Neural progenitor cell (in vitro differentiated cells): ENCODE measurements around the gene TRIM28. TPM values are rescaled to one million over a fixed set of nuclear protein-coding genes. Genes with fewer than 3 reads are reported as not detected.

Experiments
- DNase-seq: peaks from one replicate; pipeline ENCODE4 v3.0.0-alpha.2; 2016; ENCODE audit warnings: low spot score
- H2AFZ ChIP-seq: fragments of 200-600 bp; sonication (generic); replicated peaks from 2 replicates; pipeline ENCODE4 v1.6.1; 2016; ENCODE audit warnings: antibody characterized with exemption
- H3F3A ChIP-seq: fragments of 200-600 bp; sonication (generic); 2 replicates; pipeline ENCODE4 v1.6.1; 2016; ENCODE audit warnings: antibody characterized with exemption, low read depth
- H3K27ac ChIP-seq: fragments of 200-600 bp; sonication (generic); 2 replicates; pipeline ENCODE4 v1.5.1; 2016; ENCODE audit warnings: mild to moderate bottlenecking
- H3K27me3 ChIP-seq: fragments of 200-600 bp; sonication (generic); 2 replicates; pipeline ENCODE4 v1.6.1; 2016; ENCODE audit warnings: mild to moderate bottlenecking, moderate library complexity
- H3K36me3 ChIP-seq: fragments of 200-600 bp; sonication (generic); 2 replicates; pipeline ENCODE4 v1.5.1; 2016
- H3K4me1 ChIP-seq: fragments of 200-600 bp; sonication (generic); 2 replicates; pipeline ENCODE4 v1.6.1; 2016; ENCODE audit warnings: mixed run types
- H3K4me2 ChIP-seq: fragments of 200-600 bp; sonication (generic); 2 replicates; pipeline ENCODE4 v1.6.1; 2016
- H3K4me3 ChIP-seq: fragments of 200-600 bp; sonication (generic); 2 replicates; pipeline ENCODE4 v1.5.1; 2016
- H3K79me2 ChIP-seq: fragments of 200-600 bp; sonication (generic); 2 replicates; pipeline ENCODE4 v1.6.1; 2016; ENCODE audit warnings: low read depth
- H3K9ac ChIP-seq: fragments of 200-600 bp; sonication (generic); 2 replicates; pipeline ENCODE4 v1.6.1; 2016
- H3K9me3 ChIP-seq: fragments of 200-600 bp; sonication (generic); 2 replicates; pipeline ENCODE4 v1.5.1; 2016; ENCODE audit warnings: low read depth
- H4K20me1 ChIP-seq: fragments of 200-600 bp; sonication (generic); 2 replicates; pipeline ENCODE4 v1.6.1; 2016; ENCODE audit warnings: low read depth
- H3K27ac Mint-ChIP-seq: 3 replicates; pipeline ENCODE4 v1.8.0; 2021; ENCODE audit warnings: mixed read lengths
- H3K27me3 Mint-ChIP-seq: 2 replicates; pipeline ENCODE4 v1.8.0; 2022; ENCODE audit warnings: low read depth, mild to moderate bottlenecking, inconsistent platforms, moderate library complexity, mixed read lengths; ENCODE audit not compliant: insufficient read depth
- H3K36me3 Mint-ChIP-seq: 3 replicates; pipeline ENCODE4 v1.8.0; 2021; ENCODE audit warnings: mixed read lengths
- H3K4me1 Mint-ChIP-seq: 3 replicates; pipeline ENCODE4 v1.8.0; 2021; ENCODE audit warnings: mixed read lengths
- H3K4me3 Mint-ChIP-seq: 3 replicates; pipeline ENCODE4 v1.8.0; 2021; ENCODE audit warnings: mild to moderate bottlenecking, moderate library complexity, mixed read lengths
- H3K9me3 Mint-ChIP-seq: 3 replicates; pipeline ENCODE4 v1.8.0; 2020; ENCODE audit warnings: mixed read lengths
- CTCF ChIP-seq: fragments of 200-600 bp; sonication (generic); IDR thresholded peaks from 2 replicates; pipeline ENCODE4 v1.5.1; 2017; ENCODE audit warnings: antibody characterized with exemption, mild to moderate bottlenecking
- EZH2 ChIP-seq: fragments of 200-600 bp; sonication (generic); IDR thresholded peaks from 2 replicates; pipeline ENCODE4 v1.6.1; 2017; ENCODE audit warnings: antibody characterized with exemption, mild to moderate bottlenecking, moderate library complexity
- EZH2phosphoT487 ChIP-seq: fragments of 200-600 bp; sonication (generic); IDR thresholded peaks from 2 replicates; pipeline ENCODE4 v1.6.1; 2017; ENCODE audit warnings: antibody characterized with exemption
- total RNA-seq: library from RNA; depleted of rRNA; stranded (reverse); fragments of >200 nt; gene quantifications from 2 replicates; pipeline ENCODE4 v1.2.3, GENCODE V29; 2015; ENCODE audit warnings: low replicate concordance

The TRIM28 gene
- total RNA-seq, 1 donor from 2014 or later = 390 TPM

GRCh38 chr19:58519087-58519354 lies 24.8 kb upstream of the TRIM28 start:
- Mint-ChIP-seq H3K36me3 (peaks cover 13% of the 10 kb centered on the region), H3K4me3 (peak overlapping the region; percentile 94), H3K9me3 (no peaks in the 10 kb centered on the region), H3K4me1 (peaks cover 33% of the 10 kb centered on the region), H3K27ac (peak overlapping the region; percentile 99), H3K27me3 (peaks cover 12% of the 10 kb centered on the region)
- Histone ChIP-seq H3K27me3 (no peaks in the 10 kb centered on the region), H3K79me2 (peaks cover 49% of the 10 kb centered on the region), H3K36me3 (no peaks in the 10 kb centered on the region), H3K4me2 (peak overlapping the region; percentile 87), H3K9ac (peak overlapping the region; percentile 56), H3K27ac (peak overlapping the region; percentile 69), H3K4me1 (peaks cover 16% of the 10 kb centered on the region), H3F3A (peaks cover 60% of the 10 kb centered on the region), H4K20me1 (peaks cover 4% of the 10 kb centered on the region), H3K9me3 (no peaks in the 10 kb centered on the region), H3K4me3 (peak overlapping the region; percentile 54), H2AFZ (peak overlapping the region; percentile 20)
- peak; percentile 89 for DNase-seq
- TF ChIP-seq EZH2 (no peak), CTCF (peak; percentile 55)

- Histone ChIP-seq H3F3A (peaks cover 57% of the 10 kb centered on the region), H3K4me3 (peak within 1 kb of the TSS; percentile 54), H3K27ac (peak within 1 kb of the TSS; percentile 69), H2AFZ (peak within 1 kb of the TSS; percentile 20), H3K79me2 (peaks cover 46% of the 10 kb centered on the region), H4K20me1 (peaks cover 3% of the 10 kb centered on the region), H3K4me2 (peak within 1 kb of the TSS; percentile 87), H3K4me1 (peaks cover 11% of the 10 kb centered on the region), H3K9ac (peak within 1 kb of the TSS; percentile 56), H3K9me3 (no peaks in the 10 kb centered on the region), H3K36me3 (no peaks in the 10 kb centered on the region), H3K27me3 (no peaks in the 10 kb centered on the region)
- DNase-seq = peak; percentile 95
- Mint-ChIP-seq H3K36me3 (peaks cover 13% of the 10 kb centered on the region), H3K9me3 (no peaks in the 10 kb centered on the region), H3K27ac (peak within 1 kb of the TSS; percentile 99), H3K4me3 (peak within 1 kb of the TSS; percentile 94), H3K27me3 (peaks cover 12% of the 10 kb centered on the region), H3K4me1 (peaks cover 33% of the 10 kb centered on the region)
- TF ChIP-seq EZH2phosphoT487 (peak; percentile 30), CTCF (peak; percentile 74), EZH2 (peak; percentile 61)
These were observed 24.3 kb upstream of the TRIM28 start, which contains the start of gene ZBTB45 for GRCh38 chr19:58519355-58520256. Gene ZBTB45, minus strand, starts transcription at chr19:58519810. Its CDS starts 2,137 bp downstream, at chr19:58517673.

GRCh38 chr19:58520257-58520599 lies 23.6 kb upstream of the TRIM28 start:
- peak overlapping the region; percentile 87 for H3K4me2 ChIP-seq
- peaks cover 40% of the 10 kb centered on the region for H3K79me2 ChIP-seq
- H2AFZ ChIP-seq = peak overlapping the region; percentile 20
- H3K9me3 ChIP-seq = no peaks in the 10 kb centered on the region
- no peaks in the 10 kb centered on the region for H3K36me3 ChIP-seq
- Mint-ChIP-seq H3K4me1 (peaks cover 33% of the 10 kb centered on the region), H3K4me3 (peak overlapping the region; percentile 94), H3K9me3 (no peaks in the 10 kb centered on the region), H3K36me3 (peaks cover 10% of the 10 kb centered on the region), H3K27ac (peak overlapping the region; percentile 99), H3K27me3 (peaks cover 12% of the 10 kb centered on the region)
- TF ChIP-seq CTCF (no peak), EZH2 (no peak), EZH2phosphoT487 (no peak)
- no peak for DNase-seq
- H3K27ac ChIP-seq = peak overlapping the region; percentile 69
- H3K9ac ChIP-seq = peak overlapping the region; percentile 56
- H3F3A ChIP-seq = peaks cover 51% of the 10 kb centered on the region
- H3K27me3 ChIP-seq = no peaks in the 10 kb centered on the region
- H4K20me1 ChIP-seq = no peaks in the 10 kb centered on the region
- peak overlapping the region; percentile 54 for H3K4me3 ChIP-seq
- peaks cover 11% of the 10 kb centered on the region for H3K4me1 ChIP-seq
